Activated CD8-positive, alpha-beta memory T cell treated with anti-CD3 and anti-CD28 coated beads for 24 hours (primary cell): Measurements from ENCODE around the gene NAA35.
"Not testable (repeated sequence)": the region's sequence is repeated elsewhere in the genome, so short reads cannot be mapped to it uniquely, and the experiment has no call there.

Experiments
- DNase-seq: peaks from one replicate; pipeline ENCODE4 v3.0.0-alpha.2; 2020

NAA35 gene

GRCh38 chr9:85949586-85950335 is 8.8 kb downstream of the NAA35 start:
- no peak for DNase-seq

- no peak for DNase-seq
Measured at GRCh38 chr9:85959955-85960354, 19.0 kb downstream of the NAA35 start.

- no peak for DNase-seq
Measured at GRCh38 chr9:85960688-85961093, 19.7 kb downstream of the NAA35 start.

- DNase-seq = no peak
Measured at GRCh38 chr9:85964526-85964925, 23.6 kb downstream of the NAA35 start.

GRCh38 chr9:85964949-85965348 is 24.0 kb downstream of the NAA35 start:
- DNase-seq = no peak

GRCh38 chr9:85969727-85970126 is 28.8 kb downstream of the NAA35 start:
- DNase-seq = no peak

GRCh38 chr9:85971731-85972130 is 30.8 kb downstream of the NAA35 start:
- DNase-seq = no peak

- DNase-seq = no peak
Measured at GRCh38 chr9:85973238-85973637, 32.3 kb downstream of the NAA35 start.

GRCh38 chr9:85974055-85974547 is 33.2 kb downstream of the NAA35 start:
- not testable (repeated sequence) for DNase-seq

GRCh38 chr9:85978496-85978895 is 37.5 kb downstream of the NAA35 start:
- no peak for DNase-seq

- DNase-seq = no peak
Measured at GRCh38 chr9:85981369-85981768, 40.4 kb downstream of the NAA35 start.

GRCh38 chr9:85984457-85984856 is 43.5 kb downstream of the NAA35 start:
- DNase-seq = no peak

- no peak for DNase-seq
Measured at GRCh38 chr9:85987236-85987635, 46.3 kb downstream of the NAA35 start.

GRCh38 chr9:85994191-85994590 is 53.2 kb downstream of the NAA35 start:
- DNase-seq = no peak

GRCh38 chr9:85995097-85995496 is 54.2 kb downstream of the NAA35 start:
- DNase-seq = no peak

GRCh38 chr9:85995599-85995998 is 54.7 kb downstream of the NAA35 start:
- no peak for DNase-seq

- no peak for DNase-seq
Measured at GRCh38 chr9:86005253-86005775, 64.4 kb downstream of the NAA35 start.

GRCh38 chr9:86009133-86009532 is 68.2 kb downstream of the NAA35 start:
- DNase-seq = no peak

GRCh38 chr9:86020731-86021130 is 79.8 kb downstream of the NAA35 start:
- DNase-seq = no peak

- no peak for DNase-seq
Measured at GRCh38 chr9:86021166-86021565, 80.2 kb downstream of the NAA35 start.

GRCh38 chr9:86022687-86023266 is 81.8 kb downstream of the NAA35 start:
- DNase-seq = no peak

GRCh38 chr9:86027767-86028166 is 86.8 kb downstream of the NAA35 start:
- no peak for DNase-seq

GRCh38 chr9:86034863-86035734 is 94.2 kb downstream of the NAA35 start:
- no peak for DNase-seq
